Coronary artery (tissue), 2 donors: ENCODE measurements around the gene PRKACG.

Experiments used
- DNase-seq: peaks from one replicate; pipeline ENCODE4 v3.0.0-alpha.2; 2017; ENCODE audit warnings: low spot score
- H3K27ac ChIP-seq, 2 donors: fragments of 200-600 bp; sonication (generic); one replicate each; pipeline ENCODE4 v1.5.1; 2016 to 2019
- H3K4me3 ChIP-seq: fragments of 200-600 bp; sonication (generic); 2 replicates; pipeline ENCODE4 v1.5.1; 2016; ENCODE audit warnings: mild to moderate bottlenecking, moderate library complexity
- TF ChIP-seq, protein P1 (sequence below): fragments of 200-600 bp; sonication (generic); IDR thresholded peaks from one replicate; pipeline ENCODE4 v1.5.1; 2019; ENCODE audit warnings: antibody characterized with exemption

The PRKACG gene

DNA sequence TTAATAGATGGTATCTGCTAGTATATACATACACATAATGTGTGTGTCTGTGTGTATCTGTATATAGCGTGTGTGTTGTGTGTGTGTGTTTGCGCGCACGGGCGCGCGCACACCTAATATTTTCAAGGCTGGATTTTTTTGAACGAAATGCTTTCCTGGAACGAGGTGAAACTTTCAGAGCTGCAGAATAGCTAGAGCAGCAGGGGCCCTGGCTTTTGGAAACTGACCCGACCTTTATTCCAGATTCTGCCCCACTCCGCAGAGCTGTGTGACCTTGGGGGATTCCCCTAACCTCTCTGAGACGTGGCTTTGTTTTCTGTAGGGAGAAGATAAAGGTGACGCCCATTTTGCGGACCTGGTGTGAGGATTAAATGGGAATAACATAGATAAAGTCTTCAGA, 22.4 kb upstream of the PRKACG start:
- H3K27ac ChIP-seq = peak overlapping the region; percentile 56 to 87
- TF ChIP-seq, protein P1, sequence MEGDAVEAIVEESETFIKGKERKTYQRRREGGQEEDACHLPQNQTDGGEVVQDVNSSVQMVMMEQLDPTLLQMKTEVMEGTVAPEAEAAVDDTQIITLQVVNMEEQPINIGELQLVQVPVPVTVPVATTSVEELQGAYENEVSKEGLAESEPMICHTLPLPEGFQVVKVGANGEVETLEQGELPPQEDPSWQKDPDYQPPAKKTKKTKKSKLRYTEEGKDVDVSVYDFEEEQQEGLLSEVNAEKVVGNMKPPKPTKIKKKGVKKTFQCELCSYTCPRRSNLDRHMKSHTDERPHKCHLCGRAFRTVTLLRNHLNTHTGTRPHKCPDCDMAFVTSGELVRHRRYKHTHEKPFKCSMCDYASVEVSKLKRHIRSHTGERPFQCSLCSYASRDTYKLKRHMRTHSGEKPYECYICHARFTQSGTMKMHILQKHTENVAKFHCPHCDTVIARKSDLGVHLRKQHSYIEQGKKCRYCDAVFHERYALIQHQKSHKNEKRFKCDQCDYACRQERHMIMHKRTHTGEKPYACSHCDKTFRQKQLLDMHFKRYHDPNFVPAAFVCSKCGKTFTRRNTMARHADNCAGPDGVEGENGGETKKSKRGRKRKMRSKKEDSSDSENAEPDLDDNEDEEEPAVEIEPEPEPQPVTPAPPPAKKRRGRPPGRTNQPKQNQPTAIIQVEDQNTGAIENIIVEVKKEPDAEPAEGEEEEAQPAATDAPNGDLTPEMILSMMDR = no peak
- DNase-seq = no peak
- H3K4me3 ChIP-seq = peak overlapping the region; percentile 85

DNA sequence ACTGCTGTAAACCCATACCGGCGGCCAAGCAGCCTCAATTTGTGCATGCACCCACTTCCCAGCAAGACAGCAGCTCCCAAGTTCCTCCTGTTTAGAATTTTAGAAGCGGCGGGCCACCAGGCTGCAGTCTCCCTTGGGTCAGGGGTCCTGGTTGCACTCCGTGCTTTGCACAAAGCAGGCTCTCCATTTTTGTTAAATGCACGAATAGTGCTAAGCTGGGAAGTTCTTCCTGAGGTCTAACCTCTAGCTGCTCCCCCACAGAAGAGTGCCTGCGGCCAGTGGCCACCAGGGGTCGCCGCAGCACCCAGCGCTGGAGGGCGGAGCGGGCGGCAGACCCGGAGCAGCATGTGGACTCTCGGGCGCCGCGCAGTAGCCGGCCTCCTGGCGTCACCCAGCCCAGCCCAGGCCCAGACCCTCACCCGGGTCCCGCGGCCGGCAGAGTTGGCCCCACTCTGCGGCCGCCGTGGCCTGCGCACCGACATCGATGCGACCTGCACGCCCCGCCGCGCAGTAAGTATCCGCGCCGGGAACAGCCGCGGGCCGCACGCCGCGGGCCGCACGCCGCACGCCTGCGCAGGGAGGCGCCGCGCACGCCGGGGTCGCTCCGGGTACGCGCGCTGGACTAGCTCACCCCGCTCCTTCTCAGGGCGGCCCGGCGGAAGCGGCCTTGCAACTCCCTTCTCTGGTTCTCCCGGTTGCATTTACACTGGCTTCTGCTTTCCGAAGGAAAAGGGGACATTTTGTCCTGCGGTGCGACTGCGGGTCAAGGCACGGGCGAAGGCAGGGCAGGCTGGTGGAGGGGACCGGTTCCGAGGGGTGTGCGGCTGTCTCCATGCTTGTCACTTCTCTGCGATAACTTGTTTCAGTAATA, 21.8 kb upstream of the PRKACG start, which contains the start of gene FXN:
Gene FXN, plus strand, starts transcription at position 315 of the 871 bp plus-strand sequence. Its CDS starts 31 bp downstream, at position 346.
- H3K4me3 ChIP-seq = peak within 1 kb of the TSS; percentile 85
- TF ChIP-seq, protein P1 = peak; percentile 100
- peak within 1 kb of the TSS; percentile 56 to 87 for H3K27ac ChIP-seq
- peak; percentile 81 for DNase-seq

DNA sequence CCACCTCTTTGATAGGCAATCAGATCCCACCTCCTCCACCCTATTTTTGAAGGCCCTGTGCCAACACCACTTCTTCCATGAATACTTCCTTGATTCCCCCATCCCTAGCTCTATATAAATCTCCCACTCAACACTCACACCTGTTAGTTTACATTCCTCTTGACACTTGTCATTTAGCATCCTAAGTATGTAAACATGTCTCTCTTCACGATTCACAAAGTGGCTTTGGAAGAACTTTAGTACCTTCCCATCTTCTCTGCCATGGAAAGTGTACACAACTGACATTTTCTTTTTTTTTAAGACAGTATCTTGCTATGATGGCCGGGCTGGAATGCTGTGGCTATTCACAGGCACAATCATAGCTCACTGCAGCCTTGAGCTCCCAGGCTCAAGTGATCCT, 20.2 kb upstream of the PRKACG start:
- no peak for DNase-seq
- TF ChIP-seq, protein P1 = no peak
- no peak overlapping the region for H3K4me3 ChIP-seq
- no peak overlapping the region for H3K27ac ChIP-seq

DNA sequence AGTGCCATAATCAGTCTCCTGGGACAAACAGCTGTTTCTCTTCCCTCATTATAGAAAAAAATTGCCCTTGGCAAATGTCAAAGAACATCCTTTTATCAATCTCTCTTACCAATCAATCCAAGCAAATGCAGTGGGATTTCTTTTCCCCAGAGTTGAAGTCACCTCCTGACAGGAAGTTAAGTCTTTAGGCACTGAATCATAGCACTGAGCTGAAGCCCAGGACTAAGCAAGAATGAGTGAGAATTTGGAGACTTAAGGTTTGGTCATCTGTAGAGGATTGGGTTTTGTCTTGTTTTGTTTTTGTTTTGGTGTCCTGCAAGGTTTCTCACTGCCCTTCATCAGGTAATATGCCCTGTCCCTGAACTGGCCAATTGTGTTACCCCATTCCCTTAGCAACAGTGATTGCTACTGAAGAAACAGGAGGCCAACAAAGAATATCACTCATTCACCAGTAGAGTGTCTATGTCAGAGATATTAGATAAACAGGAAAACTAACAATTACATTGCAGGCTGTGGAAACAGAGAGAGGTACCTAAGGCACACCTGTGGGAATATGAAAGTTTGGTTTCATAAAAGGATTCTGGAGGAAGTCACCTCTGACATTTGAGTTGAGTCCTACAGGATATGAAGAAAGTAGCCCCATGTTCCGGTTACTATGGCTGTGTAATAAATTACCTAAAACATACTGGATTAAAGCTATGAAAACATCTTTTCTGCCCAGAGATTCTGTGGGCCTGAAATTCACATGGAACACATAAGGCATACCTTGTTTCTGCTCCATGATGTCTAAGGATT, 17.1 kb upstream of the PRKACG start:
- no peak for DNase-seq
- Histone ChIP-seq H3K27ac (no peak overlapping the region), H3K4me3 (no peak overlapping the region)
- TF ChIP-seq, protein P1 = no peak

DNA sequence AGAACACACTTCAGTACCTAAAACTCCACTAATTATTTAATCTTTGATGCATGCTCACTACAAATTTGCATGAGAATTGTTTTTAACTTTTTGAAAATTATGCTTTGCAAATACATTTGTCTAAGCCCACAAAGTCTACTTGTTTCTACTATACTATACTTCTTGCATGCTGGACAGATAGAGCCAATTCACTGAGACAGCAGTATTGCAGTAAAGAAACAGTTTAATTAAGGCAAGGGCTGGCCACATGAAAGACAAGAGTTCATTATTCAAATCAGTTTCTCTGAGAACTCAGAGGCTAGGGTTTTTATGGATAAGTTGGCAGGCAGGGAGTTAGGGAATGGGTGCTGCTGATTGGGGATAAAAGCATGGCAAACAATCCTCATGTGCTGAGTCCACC, 15.6 kb upstream of the PRKACG start:
- Histone ChIP-seq H3K27ac (no peak overlapping the region), H3K4me3 (no peak overlapping the region)
- no peak for DNase-seq
- TF ChIP-seq, protein P1 = no peak

DNA sequence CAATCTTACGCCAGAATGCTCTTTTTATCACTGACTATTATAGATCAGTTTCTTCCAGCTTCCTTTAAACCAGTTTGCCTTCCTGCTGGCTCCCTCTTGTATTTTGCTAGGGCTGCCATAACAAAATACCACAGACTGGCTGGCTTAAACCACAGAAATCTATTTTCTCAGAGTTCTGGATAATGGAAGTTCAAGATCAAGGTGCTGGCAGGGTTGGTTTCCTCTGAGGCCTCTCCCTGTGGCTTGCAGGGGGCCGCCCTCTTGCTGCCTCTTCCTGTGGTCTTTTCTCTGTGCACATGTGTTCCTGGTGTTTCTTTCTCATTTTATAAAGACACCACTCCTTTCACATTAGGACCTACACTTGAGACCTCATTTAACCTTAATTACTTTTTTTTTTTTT, 14.8 kb upstream of the PRKACG start:
- DNase-seq = no peak
- TF ChIP-seq, protein P1 = no peak
- Histone ChIP-seq H3K4me3 (no peak overlapping the region), H3K27ac (no peak overlapping the region)
